Measurements from ENCODE around the gene RBM47.

- TF ChIP-seq POLR2A (IDR thresholded peaks at IDR 0.05; ENCODE audit: low read depth, low read length), result no peak
- no peak for TF ChIP-seq MAFK (IDR thresholded peaks at IDR 0.05; ENCODE audit: low read depth, low read length)
- TF ChIP-seq BHLHE40 (IDR thresholded peaks at IDR 0.05; ENCODE audit: low read depth, low read length), result no peak
- no peak for TF ChIP-seq CTCF (conservative IDR thresholded peaks at IDR 0.05; ENCODE audit: low read depth, low read length)
- TF ChIP-seq SMC3 (IDR thresholded peaks at IDR 0.05; ENCODE audit: low read depth, low read length), result no peak
- TF ChIP-seq MAZ (IDR thresholded peaks at IDR 0.05; ENCODE audit: borderline replicate concordance, low read depth, low read length), result no peak
- no peak for TF ChIP-seq CEBPB (IDR thresholded peaks at IDR 0.05; ENCODE audit: low read depth, low read length)
Observed at GRCh38 chr4:40583850-40584439, 45.7 kb downstream of the RBM47 start.
